Measurements from ENCODE around the gene PRCD. TPM values are rescaled to one million over a fixed set of nuclear protein-coding genes. Genes with fewer than 3 reads are reported as not detected.

PRCD gene
- total and polyA plus RNA-seq, 4 experiments from 2014 or later: not detected

DNA sequence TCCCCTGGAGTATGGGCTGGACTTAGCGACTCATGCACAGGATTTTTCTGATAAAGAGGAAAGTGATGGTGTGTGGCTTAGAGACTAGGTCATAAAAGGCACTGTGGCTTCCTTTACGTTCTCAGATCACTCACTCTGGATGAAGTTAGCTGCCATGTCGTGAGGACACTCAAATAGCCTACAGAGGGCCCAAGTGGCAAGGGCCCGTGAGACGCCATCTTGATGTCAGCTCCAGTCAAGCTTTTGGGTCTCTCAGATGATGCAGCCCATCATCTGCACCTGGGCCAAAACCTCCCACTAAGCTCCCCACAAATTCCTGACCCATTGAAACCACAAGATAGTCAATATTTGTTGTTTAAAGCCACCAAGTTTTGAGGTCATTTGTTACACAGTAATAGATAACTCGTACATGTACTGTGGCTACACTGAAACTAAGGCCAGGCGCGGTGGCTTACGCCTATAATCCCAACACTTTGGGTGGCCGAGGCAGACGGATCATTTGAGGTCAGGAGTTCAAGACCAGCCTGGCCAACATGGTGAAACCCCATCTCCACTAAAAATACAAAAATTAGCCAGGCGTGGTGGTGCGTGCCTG, 31.1 kb downstream of the PRCD start:
- H3K4me1 Mint-ChIP-seq: peaks cover 12 to 26% (median 19%) of the 10 kb centered on the region in 4 donors
- ChIA-PET CTCF (ENCODE audit: partially characterized antibody) (interaction anchor here (1.0 to 1.9 kb wide), 2 partner anchors 13 to 111 kb away, joined by 5 to 6 read pairs; no protein-coding TSS in a partner anchor), POLR2A (ENCODE audit: partially characterized antibody) (interaction anchor here (0.9 to 1.5 kb wide), 2 partner anchors 10 to 13 kb away, joined by 5 to 7 read pairs; no protein-coding TSS in a partner anchor)
- no peak for DNase-seq
- no peaks in the 10 kb centered on the region for H3K27me3 Mint-ChIP-seq
- no peak overlapping the region for H3K4me3 Mint-ChIP-seq
- H3K27ac ChIP-seq (ENCODE audit: low read depth, low read length): no peak overlapping the region
- H3K36me3 Mint-ChIP-seq: peaks cover 4 to 11% of the 10 kb centered on the region in 2 donors
- no peaks in the 10 kb centered on the region for H3K9me3 Mint-ChIP-seq
- no peaks in the 10 kb centered on the region for H3K4me1 ChIP-seq (ENCODE audit: insufficient read depth, low read length)
- intact Hi-C loops (cut with micrococcal nuclease): no loop called here
- H3K9me3 ChIP-seq (ENCODE audit: control insufficient read depth in 1 of 2, low read length in 2 of 2): no peaks in the 10 kb centered on the region
- peaks cover 3% of the 10 kb centered on the region for H3K36me3 ChIP-seq (ENCODE audit: insufficient read depth, low read length)
- H3K27ac Mint-ChIP-seq: peak overlapping the region in 1 of 7 donors; percentile 60
- H3K4me3 ChIP-seq (ENCODE audit: low read length in 2 of 2): no peak overlapping the region
- no peaks in the 10 kb centered on the region for H3K27me3 ChIP-seq (ENCODE audit: insufficient read depth, low read length)

DNA sequence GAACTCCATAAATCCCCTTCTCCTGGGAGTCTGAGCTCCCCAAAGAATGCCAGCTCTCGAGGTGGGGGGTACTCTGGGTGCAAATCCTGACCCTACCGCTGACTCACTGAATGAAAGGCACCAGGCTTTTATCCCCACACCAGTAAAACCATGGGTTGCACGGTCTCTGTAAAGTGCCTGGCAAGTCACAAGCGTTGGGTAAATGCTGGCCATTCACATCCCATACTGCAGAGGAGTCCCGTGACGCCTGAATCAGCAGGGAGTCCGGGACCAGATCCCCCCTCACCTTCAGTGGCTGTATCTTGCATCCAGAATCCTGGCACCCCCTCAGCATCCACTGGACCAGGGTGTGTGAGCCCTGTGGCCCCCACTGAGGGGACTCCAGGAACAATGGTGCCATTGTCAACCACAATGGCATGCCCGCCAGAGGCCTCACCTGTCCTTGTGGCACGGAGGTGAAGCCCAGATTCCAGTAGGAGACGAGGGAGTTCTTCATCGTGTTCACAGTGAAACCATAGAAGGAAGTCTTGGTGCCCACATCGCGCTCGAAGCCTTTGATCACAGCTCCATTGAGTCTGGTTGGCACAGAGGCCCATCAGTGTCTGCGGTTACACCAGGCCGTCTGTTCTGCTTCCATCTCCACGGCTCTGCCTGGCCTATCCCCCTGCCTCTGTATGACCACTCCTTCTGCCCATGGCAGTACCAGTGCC, 32.5 kb downstream of the PRCD start:
- Mint-ChIP-seq H3K27me3 (no peaks in the 10 kb centered on the region), H3K4me3 (no peak overlapping the region), H3K27ac (peak overlapping the region in 2 of 7 donors; percentile 42 to 57), H3K4me1 (peaks cover 5 to 13% (median 11%) of the 10 kb centered on the region in 4 donors), H3K9me3 (no peaks in the 10 kb centered on the region), H3K36me3 (no peaks in the 10 kb centered on the region)
- H3K36me3 ChIP-seq (ENCODE audit: insufficient read depth, low read length): no peaks in the 10 kb centered on the region
- no peaks in the 10 kb centered on the region for H3K27me3 ChIP-seq (ENCODE audit: insufficient read depth, low read length)
- DNase-seq: no peak
- H3K9me3 ChIP-seq (ENCODE audit: control insufficient read depth in 1 of 2, low read length in 2 of 2): no peaks in the 10 kb centered on the region
- ChIA-PET POLR2A (ENCODE audit: partially characterized antibody) (interaction anchor here (1.2 kb wide), 2 partner anchors 11 to 16 kb away, joined by 4 to 6 read pairs; no protein-coding TSS in a partner anchor), CTCF (ENCODE audit: partially characterized antibody) (interaction anchor here (1.5 to 1.9 kb wide), 2 partner anchors 14 to 109 kb away, joined by 5 read pairs; no protein-coding TSS in a partner anchor)
- no peak overlapping the region for H3K4me3 ChIP-seq (ENCODE audit: low read length in 2 of 2)
- no peaks in the 10 kb centered on the region for H3K4me1 ChIP-seq (ENCODE audit: insufficient read depth, low read length)
- intact Hi-C loops (cut with micrococcal nuclease): no loop called here
- no peak overlapping the region for H3K27ac ChIP-seq (ENCODE audit: low read depth, low read length)

DNA sequence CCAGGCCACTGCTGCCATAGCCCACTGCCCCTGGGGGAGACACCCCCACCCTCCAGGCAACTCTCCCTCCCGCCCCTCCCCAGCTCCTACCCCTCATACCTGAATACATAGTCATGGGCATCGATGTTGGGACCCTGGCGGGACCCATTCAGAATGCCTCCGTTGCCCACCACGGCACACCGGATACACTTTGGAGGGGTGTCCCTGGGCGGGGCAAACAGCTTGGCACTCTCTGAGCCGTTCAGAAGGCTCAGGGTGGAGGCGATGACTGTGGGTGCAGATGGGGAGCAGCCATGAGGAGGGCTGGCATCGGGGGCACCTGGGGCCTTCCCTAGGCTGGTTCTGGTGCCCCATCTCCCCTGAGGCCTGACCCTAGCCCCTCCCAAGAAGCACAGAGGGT, 33.3 kb downstream of the PRCD start:
- Mint-ChIP-seq H3K4me3 (no peak overlapping the region), H3K4me1 (peaks cover 3 to 6% (median 5%) of the 10 kb centered on the region in 4 donors), H3K27me3 (no peaks in the 10 kb centered on the region), H3K9me3 (no peaks in the 10 kb centered on the region), H3K27ac (no peak overlapping the region), H3K36me3 (no peaks in the 10 kb centered on the region)
- ChIA-PET POLR2A (ENCODE audit: partially characterized antibody) (interaction anchor here (1.2 kb wide), 2 partner anchors 12 to 17 kb away, joined by 4 to 6 read pairs; no protein-coding TSS in a partner anchor), CTCF (ENCODE audit: partially characterized antibody) (interaction anchor here (1.5 kb wide), 1 partner anchor 15 kb away, joined by 5 read pairs; no protein-coding TSS in a partner anchor)
- no peak for DNase-seq
- Histone ChIP-seq H3K4me1 (ENCODE audit: insufficient read depth, low read length) (no peaks in the 10 kb centered on the region), H3K27ac (ENCODE audit: low read depth, low read length) (no peak overlapping the region), H3K36me3 (ENCODE audit: insufficient read depth, low read length) (no peaks in the 10 kb centered on the region), H3K27me3 (ENCODE audit: insufficient read depth, low read length) (no peaks in the 10 kb centered on the region), H3K9me3 (ENCODE audit: control insufficient read depth in 1 of 2, low read length in 2 of 2) (no peaks in the 10 kb centered on the region), H3K4me3 (ENCODE audit: low read length in 2 of 2) (no peak overlapping the region)
- intact Hi-C loops (cut with micrococcal nuclease): no loop called here

DNA sequence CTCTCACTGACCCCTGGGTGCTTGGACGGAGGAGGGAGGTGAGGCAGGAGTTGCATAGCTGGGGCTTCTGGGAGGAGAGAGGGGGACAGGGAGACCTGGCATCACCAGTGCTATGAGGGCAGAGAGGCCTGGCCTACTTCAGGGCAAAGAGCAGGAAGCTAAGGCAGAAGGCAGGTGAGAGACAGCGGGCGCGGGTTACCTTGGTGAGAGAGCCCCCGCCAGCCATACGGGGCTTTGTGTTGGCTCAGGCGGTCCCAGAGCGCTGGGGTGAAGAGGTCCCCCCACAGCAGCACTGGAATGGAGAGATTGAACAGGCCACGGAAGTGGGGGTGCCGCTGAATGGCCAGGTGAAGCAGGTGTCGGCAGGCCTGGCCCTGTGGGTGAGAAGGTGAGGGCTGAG, 34.3 kb downstream of the PRCD start:
- Mint-ChIP-seq H3K4me3 (no peak overlapping the region), H3K27ac (peak overlapping the region in 1 of 7 donors; percentile 22), H3K9me3 (no peaks in the 10 kb centered on the region), H3K27me3 (no peaks in the 10 kb centered on the region), H3K36me3 (no peaks in the 10 kb centered on the region), H3K4me1 (no peaks in the 10 kb centered on the region)
- ChIA-PET CTCF (ENCODE audit: partially characterized antibody) (interaction anchor here (0.6 kb wide), 1 partner anchor 44 kb away, joined by 3 read pairs; no protein-coding TSS in a partner anchor), POLR2A (ENCODE audit: partially characterized antibody) (no interaction called here)
- no peak for DNase-seq
- intact Hi-C loops (cut with micrococcal nuclease): no loop called here
- H3K4me3 ChIP-seq (ENCODE audit: low read length in 2 of 2): no peak overlapping the region
- no peak overlapping the region for H3K27ac ChIP-seq (ENCODE audit: low read depth, low read length)
- no peaks in the 10 kb centered on the region for H3K9me3 ChIP-seq (ENCODE audit: control insufficient read depth in 1 of 2, low read length in 2 of 2)
- H3K4me1 ChIP-seq (ENCODE audit: insufficient read depth, low read length): no peaks in the 10 kb centered on the region
- H3K27me3 ChIP-seq (ENCODE audit: insufficient read depth, low read length): no peaks in the 10 kb centered on the region
- H3K36me3 ChIP-seq (ENCODE audit: insufficient read depth, low read length): no peaks in the 10 kb centered on the region

DNA sequence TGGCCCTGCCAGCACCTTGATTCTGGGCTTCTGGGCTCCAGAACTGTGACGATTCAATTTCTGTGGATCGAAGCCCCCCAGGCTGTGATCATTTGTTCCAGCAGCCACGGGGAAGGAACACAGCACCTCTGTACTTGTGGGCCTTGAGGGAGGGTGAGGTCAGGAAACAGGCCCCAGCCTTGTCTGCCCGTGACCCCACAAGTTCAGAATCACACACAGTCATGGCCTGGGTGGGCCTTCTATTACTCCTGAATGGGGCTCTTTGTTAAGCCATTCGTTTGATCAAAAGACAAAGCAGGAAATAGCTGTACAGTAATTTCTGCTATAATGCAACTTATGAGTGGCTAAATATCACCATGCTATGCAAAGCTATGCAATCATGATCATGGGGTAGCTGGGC, 35.7 kb downstream of the PRCD start:
- ChIA-PET CTCF (ENCODE audit: partially characterized antibody) (no interaction called here), POLR2A (ENCODE audit: partially characterized antibody) (interaction anchor here (0.6 kb wide), 1 partner anchor 118 kb away, joined by 3 read pairs; no protein-coding TSS in a partner anchor)
- no peak overlapping the region for H3K27ac Mint-ChIP-seq
- Histone ChIP-seq H3K27me3 (ENCODE audit: insufficient read depth, low read length) (no peaks in the 10 kb centered on the region), H3K27ac (ENCODE audit: low read depth, low read length) (no peak overlapping the region), H3K36me3 (ENCODE audit: insufficient read depth, low read length) (no peaks in the 10 kb centered on the region), H3K4me3 (ENCODE audit: low read length in 2 of 2) (no peak overlapping the region), H3K9me3 (ENCODE audit: control insufficient read depth in 1 of 2, low read length in 2 of 2) (no peaks in the 10 kb centered on the region), H3K4me1 (ENCODE audit: insufficient read depth, low read length) (no peaks in the 10 kb centered on the region)
- H3K27me3 Mint-ChIP-seq: no peaks in the 10 kb centered on the region
- no peak for DNase-seq
- intact Hi-C loops (cut with micrococcal nuclease): no loop called here
- H3K9me3 Mint-ChIP-seq: no peaks in the 10 kb centered on the region
- no peak overlapping the region for H3K4me3 Mint-ChIP-seq
- H3K36me3 Mint-ChIP-seq: no peaks in the 10 kb centered on the region
- no peaks in the 10 kb centered on the region for H3K4me1 Mint-ChIP-seq

DNA sequence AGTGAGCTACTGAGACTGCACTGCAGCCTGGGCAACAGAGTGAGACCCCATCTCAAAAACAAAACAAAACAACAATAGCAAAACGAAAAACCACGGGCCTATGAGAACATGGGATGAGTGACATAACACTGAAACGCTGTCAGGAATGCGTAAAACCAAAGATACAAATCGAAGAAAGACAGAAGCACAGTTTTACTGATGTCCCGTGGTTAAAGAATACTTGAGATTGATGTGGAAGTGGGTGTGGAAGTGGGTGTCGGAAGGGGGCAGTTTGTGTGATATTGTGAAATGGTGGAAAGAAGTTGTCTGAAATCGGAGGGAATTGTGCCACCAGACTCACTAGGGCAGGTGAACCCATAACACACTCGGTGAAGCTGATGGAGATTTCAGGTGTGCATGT, 36.3 kb downstream of the PRCD start:
- H3K9me3 ChIP-seq (ENCODE audit: control insufficient read depth in 1 of 2, low read length in 2 of 2): no peaks in the 10 kb centered on the region
- POLR2A ChIA-PET (ENCODE audit: partially characterized antibody): no interaction called here
- Mint-ChIP-seq H3K36me3 (no peaks in the 10 kb centered on the region), H3K4me3 (no peak overlapping the region), H3K4me1 (no peaks in the 10 kb centered on the region), H3K27me3 (no peaks in the 10 kb centered on the region), H3K27ac (peak overlapping the region in 1 of 7 donors; percentile 73), H3K9me3 (no peaks in the 10 kb centered on the region)
- no peak overlapping the region for H3K4me3 ChIP-seq (ENCODE audit: low read length in 2 of 2)
- H3K27me3 ChIP-seq (ENCODE audit: insufficient read depth, low read length): no peaks in the 10 kb centered on the region
- no peaks in the 10 kb centered on the region for H3K4me1 ChIP-seq (ENCODE audit: insufficient read depth, low read length)
- intact Hi-C loops (cut with micrococcal nuclease): no loop called here
- no peak for DNase-seq
- CTCF ChIA-PET (ENCODE audit: partially characterized antibody): interaction anchor here (0.9 kb wide), 1 partner anchor 9 kb away, joined by 3 read pairs; no protein-coding TSS in a partner anchor
- no peak overlapping the region for H3K27ac ChIP-seq (ENCODE audit: low read depth, low read length)
- H3K36me3 ChIP-seq (ENCODE audit: insufficient read depth, low read length): no peaks in the 10 kb centered on the region

DNA sequence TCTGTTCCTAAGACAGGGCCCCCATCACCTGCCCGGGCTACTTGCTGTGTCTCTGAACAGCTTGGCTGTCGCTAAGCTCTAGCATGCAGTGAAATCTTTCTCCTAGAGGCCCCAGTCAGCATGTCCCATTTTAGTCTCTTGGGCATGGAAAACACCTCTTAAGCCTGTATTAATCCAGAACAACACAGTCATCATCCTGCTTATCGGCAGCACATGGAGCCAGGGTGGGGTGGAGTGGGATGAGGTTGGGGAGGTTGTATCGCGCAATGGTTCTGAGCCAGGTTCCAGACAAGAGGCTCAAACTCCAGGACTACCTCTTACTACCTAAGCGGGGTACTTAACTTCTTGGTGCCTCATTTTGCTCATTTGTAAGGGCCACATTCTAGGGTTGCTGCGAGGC, 38.0 kb downstream of the PRCD start:
- CTCF ChIA-PET (ENCODE audit: partially characterized antibody): no interaction called here
- Mint-ChIP-seq H3K4me1 (no peaks in the 10 kb centered on the region), H3K27me3 (no peaks in the 10 kb centered on the region), H3K27ac (no peak overlapping the region), H3K36me3 (no peaks in the 10 kb centered on the region), H3K4me3 (no peak overlapping the region), H3K9me3 (no peaks in the 10 kb centered on the region)
- H3K9me3 ChIP-seq (ENCODE audit: control insufficient read depth in 1 of 2, low read length in 2 of 2): no peaks in the 10 kb centered on the region
- intact Hi-C loops (cut with micrococcal nuclease): no loop called here
- no peaks in the 10 kb centered on the region for H3K36me3 ChIP-seq (ENCODE audit: insufficient read depth, low read length)
- no peak overlapping the region for H3K27ac ChIP-seq (ENCODE audit: low read depth, low read length)
- no peaks in the 10 kb centered on the region for H3K27me3 ChIP-seq (ENCODE audit: insufficient read depth, low read length)
- H3K4me1 ChIP-seq (ENCODE audit: insufficient read depth, low read length): no peaks in the 10 kb centered on the region
- DNase-seq: no peak
- POLR2A ChIA-PET (ENCODE audit: partially characterized antibody): interaction anchor here (0.9 to 1.0 kb wide), 3 partner anchors 8 to 93 kb away, joined by 3 read pairs; a partner anchor contains a TSS
- no peak overlapping the region for H3K4me3 ChIP-seq (ENCODE audit: low read length in 2 of 2)
